MCF 10A (cell line): ENCODE data around the gene KCNAB3. TPM values are rescaled to one million over a fixed set of nuclear protein-coding genes. Genes with fewer than 3 reads are reported as not detected.

Source experiments
- BruUV-seq: library from RNA; stranded (reverse); fragments of 400-500 nt; replicated peaks from 2 replicates; lab custom pipeline; 2021; lab: Mats Ljungman, UMichigan
- CTCF ChIA-PET: fragments of 300-600 bp; sonication (Branson Sonifier 250); formaldehyde crosslinking; extraction: SDS; loops from one replicate; lab custom pipeline; 2021; ENCODE audit warnings: antibody characterized with exemption, inconsistent platforms; lab: Yijun Ruan, JAX
- POLR2A ChIA-PET: fragments of 300-600, 350-650 bp; sonication (Branson Sonifier 250); formaldehyde crosslinking; extraction: SDS; loops from one replicate; lab custom pipeline; 2020; ENCODE audit warnings: antibody characterized with exemption, inconsistent platforms; lab: Yijun Ruan, JAX
- DNase-seq: peaks from one replicate; pipeline ENCODE4 v3.0.0-alpha.2; 2018; ENCODE audit not compliant: unreplicated experiment
- H3K27ac Mint-ChIP-seq: one replicate; pipeline ENCODE4 v1.8.0; 2022; ENCODE audit warnings: mild to moderate bottlenecking, low read depth, mixed read lengths; ENCODE audit not compliant: unreplicated experiment
- H3K27me3 Mint-ChIP-seq: one replicate; pipeline ENCODE4 v1.8.0; 2022; ENCODE audit warnings: mixed read lengths; ENCODE audit not compliant: insufficient read depth, unreplicated experiment
- H3K36me3 Mint-ChIP-seq: one replicate; pipeline ENCODE4 v1.8.0; 2022; ENCODE audit warnings: mild to moderate bottlenecking, moderate library complexity, mixed read lengths; ENCODE audit not compliant: insufficient read depth, unreplicated experiment
- H3K4me1 Mint-ChIP-seq: one replicate; pipeline ENCODE4 v1.8.0; 2022; ENCODE audit warnings: mixed read lengths; ENCODE audit not compliant: insufficient read depth, unreplicated experiment
- H3K4me3 Mint-ChIP-seq: one replicate; pipeline ENCODE4 v1.8.0; 2022; ENCODE audit warnings: mild to moderate bottlenecking, moderate library complexity, mixed read lengths; ENCODE audit not compliant: unreplicated experiment
- H3K9me3 Mint-ChIP-seq: one replicate; pipeline ENCODE4 v1.8.0; 2022; ENCODE audit warnings: mixed read lengths; ENCODE audit not compliant: unreplicated experiment
- intact Hi-C: fragments of 100-400 bp; cut with micrococcal nuclease; formaldehyde crosslinking; loops from 2 replicates; pipeline ENCODE4 v1.14.1; 2022
- total RNA-seq: library from RNA; stranded (reverse); gene quantifications from 2 replicates; pipeline ENCODE4 v1.2.3, GENCODE V29; 2022
- TF ChIP-seq, protein P1 (sequence below): fragments of 200-600 bp; IDR thresholded peaks from one replicate; pipeline ENCODE4 v1.8.0; 2022; ENCODE audit warnings: antibody characterized with exemption, mild to moderate bottlenecking; ENCODE audit not compliant: unreplicated experiment

KCNAB3 gene
- total RNA-seq, 1 experiment from 2014 or later, result 4.2 TPM

DNA sequence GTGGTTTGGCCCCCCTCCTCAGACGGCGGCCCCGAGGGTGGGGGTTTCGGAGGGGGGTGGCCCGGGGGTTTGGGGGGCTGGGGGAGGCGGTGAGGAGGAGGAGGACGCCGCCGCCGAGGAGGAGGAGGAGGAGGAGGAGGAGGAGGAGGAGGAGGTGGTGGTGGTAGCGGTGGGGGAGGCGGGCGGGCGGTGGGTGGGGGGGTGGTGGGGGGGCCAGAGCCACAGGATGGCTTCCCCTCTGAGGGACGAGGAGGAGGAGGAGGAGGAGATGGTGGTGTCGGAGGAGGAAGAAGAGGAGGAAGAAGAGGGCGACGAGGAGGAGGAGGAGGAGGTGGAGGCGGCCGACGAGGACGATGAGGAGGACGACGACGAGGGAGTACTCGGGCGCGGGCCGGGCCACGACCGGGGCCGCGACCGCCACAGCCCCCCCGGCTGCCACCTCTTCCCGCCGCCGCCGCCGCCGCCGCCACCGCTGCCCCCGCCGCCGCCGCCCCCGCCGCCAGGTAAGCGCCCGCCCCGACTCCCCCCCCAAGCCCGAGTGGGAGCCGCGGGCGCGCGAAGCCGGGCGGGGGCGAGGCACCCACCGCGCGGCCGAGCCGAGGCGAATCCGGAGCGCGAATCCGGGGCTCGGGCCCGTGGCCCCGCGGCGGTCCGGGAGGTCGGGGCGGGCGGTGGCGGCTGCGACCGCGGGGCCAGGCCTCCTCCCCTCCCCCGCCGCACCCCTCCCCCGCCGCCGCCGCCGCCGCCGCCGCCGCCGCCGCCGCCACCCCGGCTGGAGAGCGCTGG, 44.9 kb downstream of the KCNAB3 start:
- Mint-ChIP-seq H3K27me3 (no peaks in the 10 kb centered on the region), H3K27ac (peak overlapping the region; percentile 46), H3K9me3 (no peaks in the 10 kb centered on the region), H3K36me3 (peaks cover 8% of the 10 kb centered on the region), H3K4me1 (no peaks in the 10 kb centered on the region), H3K4me3 (no peak overlapping the region)
- ChIA-PET POLR2A (interaction anchor here (0.5 to 2.5 kb wide), 5 partner anchors 8 to 48 kb away, joined by 3 to 23 read pairs (median 4); partner anchors contain the start of genes CYB5D1 and NAA38), CTCF (no interaction called here)
- DNase-seq, result no peak
- intact Hi-C loops, result no loop called here
- no TSS peak for BruUV-seq
- TF ChIP-seq, protein P1, sequence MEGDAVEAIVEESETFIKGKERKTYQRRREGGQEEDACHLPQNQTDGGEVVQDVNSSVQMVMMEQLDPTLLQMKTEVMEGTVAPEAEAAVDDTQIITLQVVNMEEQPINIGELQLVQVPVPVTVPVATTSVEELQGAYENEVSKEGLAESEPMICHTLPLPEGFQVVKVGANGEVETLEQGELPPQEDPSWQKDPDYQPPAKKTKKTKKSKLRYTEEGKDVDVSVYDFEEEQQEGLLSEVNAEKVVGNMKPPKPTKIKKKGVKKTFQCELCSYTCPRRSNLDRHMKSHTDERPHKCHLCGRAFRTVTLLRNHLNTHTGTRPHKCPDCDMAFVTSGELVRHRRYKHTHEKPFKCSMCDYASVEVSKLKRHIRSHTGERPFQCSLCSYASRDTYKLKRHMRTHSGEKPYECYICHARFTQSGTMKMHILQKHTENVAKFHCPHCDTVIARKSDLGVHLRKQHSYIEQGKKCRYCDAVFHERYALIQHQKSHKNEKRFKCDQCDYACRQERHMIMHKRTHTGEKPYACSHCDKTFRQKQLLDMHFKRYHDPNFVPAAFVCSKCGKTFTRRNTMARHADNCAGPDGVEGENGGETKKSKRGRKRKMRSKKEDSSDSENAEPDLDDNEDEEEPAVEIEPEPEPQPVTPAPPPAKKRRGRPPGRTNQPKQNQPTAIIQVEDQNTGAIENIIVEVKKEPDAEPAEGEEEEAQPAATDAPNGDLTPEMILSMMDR, result no peak

DNA sequence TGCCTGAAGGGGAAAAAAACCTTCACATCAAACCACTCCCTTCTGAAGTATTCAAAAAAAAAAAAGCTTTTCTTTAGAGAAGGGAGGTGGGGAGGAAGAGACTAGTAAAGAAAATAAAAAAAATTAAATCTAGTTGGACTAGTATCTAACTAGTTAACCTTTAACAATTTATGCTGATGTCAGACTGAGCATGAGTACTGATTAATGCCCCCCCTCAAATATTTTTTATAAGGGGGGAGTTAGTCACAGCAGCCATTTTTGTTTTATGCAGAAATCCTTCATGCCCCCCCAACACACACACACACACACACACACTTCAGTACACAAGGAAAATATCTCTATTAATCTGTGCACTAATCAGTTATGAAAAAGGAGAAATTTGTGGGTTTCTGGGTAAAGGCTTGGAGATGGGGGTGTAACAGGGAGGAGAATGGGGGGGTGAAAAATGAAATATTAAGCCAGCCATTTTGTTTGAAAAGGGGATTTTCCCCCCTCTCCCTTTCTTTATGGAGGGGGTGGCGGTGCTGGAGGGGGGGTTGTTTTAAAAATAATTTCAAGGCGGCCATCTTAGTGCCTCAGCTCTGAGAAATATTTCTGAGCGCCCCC, 45.8 kb downstream of the KCNAB3 start:
- Mint-ChIP-seq H3K27ac (peak overlapping the region; percentile 46), H3K4me1 (no peaks in the 10 kb centered on the region), H3K27me3 (no peaks in the 10 kb centered on the region), H3K9me3 (no peaks in the 10 kb centered on the region), H3K36me3 (no peaks in the 10 kb centered on the region), H3K4me3 (no peak overlapping the region)
- no peak for DNase-seq
- TF ChIP-seq, protein P1, result no peak
- ChIA-PET POLR2A (interaction anchor here (0.6 to 2.5 kb wide), 11 partner anchors 9 to 848 kb away, joined by 3 to 23 read pairs (median 5); partner anchors contain the start of genes CNTROB, NAA38 and SLC16A13), CTCF (interaction anchor here (0.6 to 1.5 kb wide), 2 partner anchors 10 to 143 kb away, joined by 3 read pairs; no protein-coding TSS in a partner anchor)
- BruUV-seq, result no TSS peak
- intact Hi-C loops, result no loop called here

DNA sequence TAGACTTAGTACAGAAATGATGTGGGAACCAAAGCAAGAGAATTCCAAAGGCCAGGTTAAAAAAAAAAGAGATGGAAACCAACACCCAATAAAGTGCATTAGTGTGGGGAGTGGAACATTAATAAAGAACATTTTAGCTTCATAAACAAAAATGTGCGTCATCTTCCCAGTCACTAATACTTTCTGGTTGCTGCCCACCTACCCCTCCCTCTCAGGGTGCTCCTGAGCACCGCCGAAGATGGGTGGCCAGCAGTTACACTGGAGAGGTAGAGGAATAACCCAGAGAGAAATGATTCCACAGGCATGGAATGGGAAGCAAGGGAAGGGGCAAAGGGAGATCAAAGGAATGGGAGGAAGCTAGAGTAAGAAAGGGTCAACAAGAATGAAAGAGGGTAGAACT, 47.0 kb downstream of the KCNAB3 start:
- no peak for DNase-seq
- Mint-ChIP-seq H3K36me3 (no peaks in the 10 kb centered on the region), H3K27me3 (no peaks in the 10 kb centered on the region), H3K27ac (no peak overlapping the region), H3K4me3 (no peak overlapping the region), H3K4me1 (no peaks in the 10 kb centered on the region), H3K9me3 (no peaks in the 10 kb centered on the region)
- TF ChIP-seq, protein P1, result no peak
- no TSS peak for BruUV-seq
- ChIA-PET CTCF (interaction anchor here (0.6 to 1.5 kb wide), 6 partner anchors 9 to 105 kb away, joined by 3 to 8 read pairs (median 3); no protein-coding TSS in a partner anchor), POLR2A (interaction anchor here (0.6 to 2.5 kb wide), 7 partner anchors 8 to 410 kb away, joined by 3 to 23 read pairs (median 8); partner anchors contain the start of gene NAA38)
- intact Hi-C loops, result no loop called here

DNA sequence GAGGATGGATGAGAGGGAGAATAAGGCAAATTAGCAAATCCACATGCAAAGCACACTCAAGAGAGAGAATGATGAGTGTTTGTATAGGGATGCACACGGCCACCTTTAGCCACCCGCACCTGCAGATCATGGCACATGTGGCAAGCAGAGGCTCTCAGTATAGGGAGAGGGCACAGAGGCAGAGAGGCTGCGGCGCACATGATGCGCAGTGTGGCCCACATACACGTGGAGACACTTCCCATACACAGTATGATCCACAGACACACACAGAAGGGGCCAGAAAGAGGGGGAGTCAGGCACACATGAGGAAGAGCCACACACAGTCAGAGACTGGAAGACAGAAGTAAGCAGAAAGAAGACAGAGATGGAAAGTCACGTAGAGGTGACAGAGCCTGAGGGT, 47.6 kb downstream of the KCNAB3 start:
- ChIA-PET CTCF (interaction anchor here (1.2 kb wide), 1 partner anchor 19 kb away, joined by 8 read pairs; no protein-coding TSS in a partner anchor), POLR2A (interaction anchor here (1.2 to 2.5 kb wide), 4 partner anchors 14 to 50 kb away, joined by 7 to 23 read pairs (median 8); partner anchors contain the start of gene NAA38)
- Mint-ChIP-seq H3K27me3 (no peaks in the 10 kb centered on the region), H3K9me3 (no peaks in the 10 kb centered on the region), H3K27ac (no peak overlapping the region), H3K4me1 (no peaks in the 10 kb centered on the region), H3K4me3 (no peak overlapping the region), H3K36me3 (no peaks in the 10 kb centered on the region)
- TF ChIP-seq, protein P1, result no peak
- intact Hi-C loops, result no loop called here
- BruUV-seq, result no TSS peak
- DNase-seq, result no peak
